HG03159 (cell line): ENCODE data around the gene TAGLN2.

Experiments used
- ATAC-seq: cut with Tn5 transposase; IDR thresholded peaks from one replicate; pipeline ENCODE4 v1.9.1; 2021; ENCODE audit warnings: mild to moderate bottlenecking, moderate library complexity; ENCODE audit not compliant: unreplicated experiment

The TAGLN2 gene

GRCh38 chr1:159879136-159879535 is 46.2 kb downstream of the TAGLN2 start:
- ATAC-seq: no peak

- no peak for ATAC-seq
Observed at GRCh38 chr1:159877695-159878444, 47.4 kb downstream of the TAGLN2 start.

GRCh38 chr1:159873530-159874143 is 51.7 kb downstream of the TAGLN2 start:
- ATAC-seq: no peak

DNA sequence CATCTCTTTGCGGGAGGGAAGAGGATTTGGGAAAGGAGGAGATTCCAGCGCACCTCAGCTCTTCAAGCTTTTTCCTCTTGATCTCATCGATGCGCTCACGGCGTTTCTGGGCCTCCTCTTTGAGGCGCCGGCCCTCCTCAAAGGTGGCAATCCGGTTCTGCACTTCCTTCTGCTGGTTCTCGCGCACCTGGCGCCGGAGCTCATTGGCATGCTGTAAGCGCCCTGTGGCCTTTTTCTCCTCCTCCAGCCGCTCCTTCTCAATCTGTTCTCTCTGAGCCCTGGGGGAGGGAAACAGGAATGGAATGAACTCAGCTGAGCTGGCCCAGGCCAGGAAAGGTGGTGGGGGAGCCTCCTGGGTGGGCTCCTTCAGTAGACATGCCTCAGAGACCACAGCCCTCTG is 52.4 kb downstream of the TAGLN2 start:
- no peak for ATAC-seq

DNA sequence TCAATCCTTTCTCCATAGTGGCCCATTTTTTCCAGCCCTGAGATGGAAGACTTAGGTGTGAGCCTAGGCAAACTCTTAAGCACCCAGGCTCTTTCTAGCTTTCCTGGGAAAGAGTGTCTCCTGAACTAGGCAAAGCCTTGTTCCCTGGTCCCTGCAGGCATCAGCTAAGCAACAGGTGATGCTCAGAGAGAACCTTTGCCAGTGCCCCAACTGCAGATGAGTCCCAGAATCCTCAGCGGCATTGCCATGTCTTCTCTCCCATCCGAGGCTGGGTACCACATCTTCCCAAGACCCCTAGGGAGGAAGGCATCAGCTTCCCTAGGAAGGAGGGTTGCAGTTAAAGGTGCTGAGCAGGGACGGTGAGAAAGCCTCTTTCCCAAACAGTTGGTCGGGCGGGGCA is 54.6 kb downstream of the TAGLN2 start:
- ATAC-seq: no peak

DNA sequence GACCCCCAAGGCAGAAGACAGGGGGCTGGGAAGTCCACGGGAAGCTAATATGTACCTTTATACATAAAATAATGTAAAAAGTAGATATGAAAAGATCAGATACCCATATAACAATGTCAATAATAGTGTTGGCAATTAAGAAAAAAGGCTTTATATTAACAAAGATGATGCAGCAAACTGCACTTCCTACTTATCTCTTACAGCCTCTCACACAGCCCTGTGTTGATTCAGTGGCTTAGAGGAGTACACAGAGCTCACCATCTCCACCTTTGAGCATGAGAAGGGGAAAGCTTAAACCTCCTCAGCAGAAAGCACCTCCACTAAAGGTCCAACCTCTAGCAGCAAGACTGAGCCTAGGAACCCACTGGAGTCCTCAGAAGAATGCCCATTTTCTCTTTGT is 55.7 kb downstream of the TAGLN2 start:
- no peak for ATAC-seq

- ATAC-seq: no peak
Observed at GRCh38 chr1:159869173-159869572, 56.1 kb downstream of the TAGLN2 start.

- no peak for ATAC-seq
Observed at GRCh38 chr1:159868766-159869165, 56.5 kb downstream of the TAGLN2 start.
